Aortic smooth muscle cell (primary cell): ENCODE data around the gene NAP1L1. TPM values are rescaled to one million over a fixed set of nuclear protein-coding genes. Genes with fewer than 3 reads are reported as not detected.

Experiments
- total RNA-seq: library from RNA; depleted of rRNA; stranded (reverse); fragments of >200 nt; gene quantifications from 2 replicates; pipeline ENCODE4 v1.2.3, GENCODE V29; 2014

Gene NAP1L1
- 251 and 492 TPM in 2 replicates for total RNA-seq

DNA sequence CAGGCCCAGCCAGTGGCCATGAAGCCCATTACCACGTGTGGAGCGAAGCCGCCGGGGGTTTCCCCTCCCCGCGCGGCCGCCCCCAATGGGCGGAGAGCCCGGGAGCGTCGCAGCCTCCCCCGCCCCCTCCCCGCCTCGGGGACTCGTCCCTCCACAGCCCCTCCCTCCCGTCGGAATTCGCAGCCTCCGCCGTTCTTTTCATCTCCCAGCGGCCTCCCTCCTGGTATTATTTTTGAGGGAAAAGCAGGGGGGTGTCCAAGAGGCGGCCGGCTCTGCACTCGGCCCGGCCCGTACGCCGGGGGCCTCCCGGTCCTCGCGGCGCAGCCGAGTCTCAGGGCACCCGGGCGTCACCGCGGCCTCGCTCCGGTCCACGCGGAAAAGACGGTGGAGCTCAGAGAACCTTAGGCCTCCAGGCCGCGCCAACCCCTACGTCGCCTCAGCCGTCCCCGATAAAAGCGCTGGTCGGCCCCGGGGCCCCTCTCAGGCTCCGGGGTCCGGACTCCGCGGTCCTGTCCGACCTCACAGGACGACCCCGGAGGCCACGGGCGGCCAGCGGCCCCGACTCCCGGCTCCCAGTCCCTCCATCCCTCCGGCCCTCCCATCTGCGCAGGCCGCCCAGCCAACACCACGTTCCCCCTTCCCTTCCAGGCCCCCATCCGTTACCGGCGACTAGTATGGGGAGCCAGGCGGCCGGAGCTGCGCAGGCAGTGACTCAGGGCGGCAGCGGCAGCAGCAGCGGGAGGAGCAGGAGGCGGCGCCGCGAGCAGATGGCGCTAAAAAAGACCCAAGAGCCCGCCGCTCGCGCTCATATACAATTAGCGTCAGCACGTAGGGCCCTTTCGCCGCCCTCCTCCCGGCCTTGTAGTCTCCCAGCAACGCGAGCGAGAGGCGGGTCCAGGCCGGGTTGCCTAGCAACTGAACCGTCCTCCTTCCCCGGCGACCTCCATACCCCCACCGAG, at the start of gene NAP1L1:
TSS of gene NAP1L1 (minus strand) at position 782 of the 959 bp plus-strand sequence. CDS start 10,466 bp downstream, outside the sequence.

GRCh38 chr12:76031414-76032042, 53.0 kb downstream of the NAP1L1 start, which contains the start of gene PHLDA1:
PHLDA1 (minus strand) TSS chr12:76031776.

Other genes with a start within 250 kb of the NAP1L1 start
- 67.4 and 120 TPM in 2 replicates for gene PHLDA1, start 52.9 kb downstream of the NAP1L1 start, total RNA-seq